Adipose tissue (tissue), 3 donors: Measurements from ENCODE around the gene OTULIN. TPM values are rescaled to one million over a fixed set of nuclear protein-coding genes. Genes with fewer than 3 reads are reported as not detected.

Experiments
- H3K27ac ChIP-seq: one replicate; pipeline ENCODE4 v1.5.1; 2013; ENCODE audit warnings: low read depth, low read length
- WGBS, 3 donors: extraction: QIAGEN DNeasy Blood & Tissue Kit; methylation state at CpG; one replicate each; pipeline ENCODE4 v1.1.7; 2013; 5-methylcytosine and 5-hydroxymethylcytosine counted together
- polyA plus RNA-seq, 3 donors: library from polyadenylated mRNA; stranded (reverse); fragments of 200-250 nt; gene quantifications; one replicate each; pipeline ENCODE4 v1.2.3, GENCODE V29; 2013
- donor health status: healthy with polysubstance abuse.
- donor health status: Bipolar disorder and iron deficiency.
- donor health status: healthy.

The OTULIN gene
- polyA plus RNA-seq, 3 donors: 3.2 to 6.0 (median 4.4) TPM

- H3K27ac ChIP-seq: no peak overlapping the region
- 50 to 52% (median 50%) methylated on average over 6 of the region's 6 CpGs for WGBS, 3 donors
Measured at GRCh38 chr5:14685757-14686156, 21.2 kb downstream of the OTULIN start.

- H3K27ac ChIP-seq: no peak overlapping the region
Measured at GRCh38 chr5:14686517-14686916, 22.0 kb downstream of the OTULIN start.

GRCh38 chr5:14687023-14687665, 22.6 kb downstream of the OTULIN start:
- 50 to 77% (median 56%) methylated on average over 4 of the region's 4 CpGs for WGBS, 3 donors
- no peak overlapping the region for H3K27ac ChIP-seq

GRCh38 chr5:14693070-14693469, 28.6 kb downstream of the OTULIN start:
- no peak overlapping the region for H3K27ac ChIP-seq
- whole genome bisulfite sequencing, 3 donors: 96 to 99% (median 99%) methylated on average over 5 of the region's 5 CpGs

GRCh38 chr5:14695152-14695551, 30.6 kb downstream of the OTULIN start:
- WGBS, 3 donors: 86 to 93% (median 91%) methylated on average over 2 of the region's 2 CpGs
- H3K27ac ChIP-seq: no peak overlapping the region

GRCh38 chr5:14696057-14696456, 31.5 kb downstream of the OTULIN start:
- H3K27ac ChIP-seq: no peak overlapping the region
- WGBS, 3 donors: 28 to 67% (median 59%) methylated on average over 1 of the region's 1 CpG

- WGBS, 3 donors: 94 to 98% (median 98%) methylated on average over 3 of the region's 3 CpGs
- H3K27ac ChIP-seq: no peak overlapping the region
Measured at GRCh38 chr5:14696851-14697250, 32.3 kb downstream of the OTULIN start.

GRCh38 chr5:14698495-14698894, 34.0 kb downstream of the OTULIN start:
- 93 to 100% (median 95%) methylated on average over 1 of the region's 1 CpG for WGBS, 3 donors

GRCh38 chr5:14699159-14699558, 34.6 kb downstream of the OTULIN start:
- H3K27ac ChIP-seq: no peak overlapping the region
- 95 to 100% (median 97%) methylated on average over 2 of the region's 2 CpGs for WGBS, 3 donors

More at GRCh38 chr5:14698495-14698894, 34.0 kb downstream of the OTULIN start:
- no peak overlapping the region for H3K27ac ChIP-seq

GRCh38 chr5:14699807-14700400, 35.4 kb downstream of the OTULIN start:
- H3K27ac ChIP-seq: no peak overlapping the region
- 84 to 90% (median 86%) methylated on average over 8 of the region's 8 CpGs for WGBS, 3 donors

GRCh38 chr5:14700478-14701436, 36.2 kb downstream of the OTULIN start:
- no peak overlapping the region for H3K27ac ChIP-seq

GRCh38 chr5:14701556-14701955, 37.0 kb downstream of the OTULIN start:
- WGBS, 3 donors: 96 to 97% (median 97%) methylated on average over 10 of the region's 10 CpGs

More at GRCh38 chr5:14700478-14701436, 36.2 kb downstream of the OTULIN start:
- WGBS, 3 donors: 55 to 81% (median 66%) methylated on average over 12 to 13 of the region's 13 CpGs

GRCh38 chr5:14702238-14702839, 37.8 kb downstream of the OTULIN start:
- H3K27ac ChIP-seq: no peak overlapping the region
- 84 to 88% (median 85%) methylated on average over 11 of the region's 11 CpGs for WGBS, 3 donors

More at GRCh38 chr5:14701556-14701955, 37.0 kb downstream of the OTULIN start:
- H3K27ac ChIP-seq: no peak overlapping the region

GRCh38 chr5:14705556-14705955, 41.0 kb downstream of the OTULIN start:
- WGBS, 3 donors: 93 to 95% (median 94%) methylated on average over 8 of the region's 8 CpGs
- no peak overlapping the region for H3K27ac ChIP-seq

- 42 to 74% (median 51%) methylated on average over 6 of the region's 6 CpGs for WGBS, 3 donors
- no peak overlapping the region for H3K27ac ChIP-seq
Measured at GRCh38 chr5:14706615-14707021, 42.1 kb downstream of the OTULIN start.

GRCh38 chr5:14707811-14708390, 43.4 kb downstream of the OTULIN start:
- no peak overlapping the region for H3K27ac ChIP-seq
- WGBS, 3 donors: 83 to 95% (median 91%) methylated on average over 9 of the region's 9 CpGs

- 89 to 90% (median 90%) methylated on average over 5 of the region's 5 CpGs for whole genome bisulfite sequencing, 3 donors
Measured at GRCh38 chr5:14708551-14708950, 44.0 kb downstream of the OTULIN start.

GRCh38 chr5:14710313-14710994, 45.9 kb downstream of the OTULIN start:
- 91 to 95% (median 92%) methylated on average over 28 of the region's 28 CpGs for WGBS, 3 donors

More at GRCh38 chr5:14708551-14708950, 44.0 kb downstream of the OTULIN start:
- no peak overlapping the region for H3K27ac ChIP-seq

More at GRCh38 chr5:14710313-14710994, 45.9 kb downstream of the OTULIN start:
- H3K27ac ChIP-seq: no peak overlapping the region
